Esophagus muscularis mucosa (tissue), 3 donors: ENCODE data around the gene INSM1.

Source experiments
- CTCF ChIP-seq, 3 experiments: fragments of 200-600 bp in 2 of 3; fragments of 450-650 bp in 1 of 3; sonication (generic) in 2 of 3; IDR thresholded peaks; one replicate each; pipeline ENCODE4 v1.5.1; 2017 to 2019; ENCODE audit warnings: antibody characterized with exemption in 3 of 3, mild to moderate bottlenecking in 2 of 3, moderate library complexity in 1 of 3
- EP300 ChIP-seq: sonication (generic); formaldehyde crosslinking; IDR thresholded peaks from one replicate; pipeline ENCODE4 v1.6.1; 2017; ENCODE audit warnings: antibody characterized with exemption

DNA sequence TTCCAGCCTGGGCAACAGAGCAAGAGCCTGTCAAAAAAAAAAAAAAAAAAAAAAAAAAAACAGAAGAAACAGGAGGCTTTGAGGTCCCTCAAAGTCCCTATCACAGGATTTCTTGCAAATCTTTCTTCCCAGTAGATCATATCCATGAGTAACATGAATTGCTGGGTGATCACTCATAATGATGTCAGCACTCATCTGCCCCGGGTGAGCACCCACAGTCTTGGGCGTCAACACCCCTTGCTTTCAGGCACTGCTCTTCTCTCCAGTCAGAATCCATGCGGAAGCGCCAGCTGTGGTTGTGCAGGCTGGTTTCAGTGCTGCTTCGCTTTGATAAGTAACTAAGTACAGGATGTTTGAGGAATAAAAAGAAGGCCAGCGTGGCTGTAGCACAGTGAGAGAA is 40.2 kb upstream of the INSM1 start:
- TF ChIP-seq CTCF (IDR thresholded peaks at IDR 0.05) (no peak), EP300 (no peak)
